HEK293 (cell line): ENCODE results near the gene ZNHIT1.
A peak's percentile ranks its signal among the peaks of the same experiment; 100 is the strongest.

ENCODE experiments used
- CTCF ChIA-PET: fragments of 350-600 bp; formaldehyde crosslinking; extraction: SDS; loops from one replicate; lab custom pipeline; 2021; ENCODE audit warnings: antibody characterized with exemption; lab: Yijun Ruan, JAX
- POLR2A ChIA-PET: fragments of 300-600 bp; formaldehyde crosslinking; extraction: SDS; loops from one replicate; lab custom pipeline; 2020; ENCODE audit warnings: antibody characterized with exemption, inconsistent platforms; lab: Yijun Ruan, JAX
- H3K27ac ChIP-seq: fragments of 200-500 bp; sonication (Bioruptor generic); 2 replicates; pipeline ENCODE4 v1.5.1; 2014; ENCODE audit warnings: low read depth, low read length, control low read depth, inconsistent platforms; ENCODE audit errors: extremely low read depth
- H3K36me3 ChIP-seq, 2 experiments: fragments of 200-500 bp in 1 of 2; sonication (Bioruptor generic) in 1 of 2; 1 replicate in 1 of 2; 2 replicates in 1 of 2; pipeline ENCODE4 v1.5.1; 2014 to 2017; ENCODE audit warnings: inconsistent platforms in 2 of 2, low read length in 2 of 2; ENCODE audit not compliant: control insufficient read depth in 2 of 2, insufficient read depth in 1 of 2
- H3K4me1 ChIP-seq: fragments of 200-500 bp; sonication (Bioruptor generic); 2 replicates; pipeline ENCODE4 v1.5.1; 2014; ENCODE audit warnings: mild to moderate bottlenecking, low read length, inconsistent platforms; ENCODE audit not compliant: control insufficient read depth, insufficient read depth
- H3K4me3 ChIP-seq: 2 replicates; pipeline ENCODE4 v1.5.1; 2011; ENCODE audit warnings: low read depth, mild to moderate bottlenecking, control low read depth, low read length, moderate library complexity
- H3K9me3 ChIP-seq: fragments of 200-500 bp; sonication (Bioruptor generic); 2 replicates; pipeline ENCODE4 v1.5.1; 2014; ENCODE audit warnings: low read depth, low read length, inconsistent platforms; ENCODE audit not compliant: control insufficient read depth, insufficient read depth
- BCL11B ChIP-seq: fragments of 450-650 bp; formaldehyde crosslinking; IDR thresholded peaks from 2 replicates; pipeline ENCODE4 v1.5.1; 2016; ENCODE audit warnings: low read depth, missing biosample characterization, missing genetic modification characterization
- GLIS1 ChIP-seq: fragments of 450-650 bp; formaldehyde crosslinking; IDR thresholded peaks from 2 replicates; pipeline ENCODE4 v1.5.1; 2016; ENCODE audit warnings: missing biosample characterization, missing genetic modification characterization
- PATZ1 ChIP-seq: fragments of 450-650 bp; formaldehyde crosslinking; IDR thresholded peaks from 2 replicates; pipeline ENCODE4 v1.5.1; 2016; ENCODE audit warnings: missing biosample characterization, missing genetic modification characterization
- PRDM10 ChIP-seq: fragments of 450-650 bp; formaldehyde crosslinking; IDR thresholded peaks from 2 replicates; pipeline ENCODE4 v1.5.1; 2016; ENCODE audit warnings: missing biosample characterization, missing genetic modification characterization
- RBAK ChIP-seq: fragments of 450-650 bp; formaldehyde crosslinking; IDR thresholded peaks from 2 replicates; pipeline ENCODE4 v1.5.1; 2016; ENCODE audit warnings: missing biosample characterization, missing genetic modification characterization
- SALL2 ChIP-seq: fragments of 450-650 bp; formaldehyde crosslinking; IDR thresholded peaks from 2 replicates; pipeline ENCODE4 v1.5.0; 2017; ENCODE audit warnings: missing biosample characterization, mild to moderate bottlenecking, missing genetic modification characterization, borderline replicate concordance
- SP7 ChIP-seq: fragments of 450-650 bp; formaldehyde crosslinking; IDR thresholded peaks from 2 replicates; pipeline ENCODE4 v1.5.1; 2016; ENCODE audit warnings: missing biosample characterization, missing genetic modification characterization
- WT1 ChIP-seq: fragments of 450-650 bp; formaldehyde crosslinking; IDR thresholded peaks from 2 replicates; pipeline ENCODE4 v1.5.1; 2016; ENCODE audit warnings: missing biosample characterization, missing genetic modification characterization
- ZBTB7A ChIP-seq: fragments of 450-650 bp; formaldehyde crosslinking; IDR thresholded peaks from 2 replicates; pipeline ENCODE4 v1.5.1; 2016; ENCODE audit warnings: low read depth, missing biosample characterization, missing genetic modification characterization
- ZFP69B ChIP-seq: fragments of 450-650 bp; formaldehyde crosslinking; IDR thresholded peaks from 2 replicates; pipeline ENCODE4 v1.5.1; 2016; ENCODE audit warnings: missing biosample characterization, missing genetic modification characterization
- ZNF184 ChIP-seq: fragments of 450-650 bp; IDR thresholded peaks from 2 replicates; pipeline ENCODE4 v1.5.1; 2018; ENCODE audit warnings: missing biosample characterization, mild to moderate bottlenecking, missing genetic modification characterization
- ZNF2 ChIP-seq: fragments of 450-650 bp; formaldehyde crosslinking; IDR thresholded peaks from 2 replicates; pipeline ENCODE4 v1.5.1; 2016; ENCODE audit warnings: missing biosample characterization, missing genetic modification characterization
- ZNF335 ChIP-seq: fragments of 450-650 bp; formaldehyde crosslinking; conservative IDR thresholded peaks from 2 replicates; pipeline ENCODE4 v1.5.1; 2016; ENCODE audit warnings: missing biosample characterization, missing genetic modification characterization
- ZNF354C ChIP-seq: fragments of 450-650 bp; formaldehyde crosslinking; IDR thresholded peaks from 2 replicates; pipeline ENCODE4 v1.5.1; 2016; ENCODE audit warnings: missing biosample characterization, missing genetic modification characterization, low read depth, borderline replicate concordance
- ZNF362 ChIP-seq: fragments of 450-650 bp; formaldehyde crosslinking; IDR thresholded peaks from 2 replicates; pipeline ENCODE4 v1.5.1; 2016; ENCODE audit warnings: missing biosample characterization, missing genetic modification characterization
- ZNF416 ChIP-seq: fragments of 450-650 bp; formaldehyde crosslinking; IDR thresholded peaks from 2 replicates; pipeline ENCODE4 v1.5.1; 2016; ENCODE audit warnings: missing biosample characterization, missing genetic modification characterization
- ZNF544 ChIP-seq: fragments of 450-650 bp; formaldehyde crosslinking; IDR thresholded peaks from 2 replicates; pipeline ENCODE4 v1.5.0; 2017; ENCODE audit warnings: missing biosample characterization, missing genetic modification characterization
- ZNF548 ChIP-seq: fragments of 450-650 bp; formaldehyde crosslinking; IDR thresholded peaks from 2 replicates; pipeline ENCODE4 v1.5.1; 2016; ENCODE audit warnings: missing biosample characterization, missing genetic modification characterization
- ZNF600 ChIP-seq: fragments of 450-650 bp; formaldehyde crosslinking; IDR thresholded peaks from 2 replicates; pipeline ENCODE4 v1.5.1; 2016; ENCODE audit warnings: missing biosample characterization, missing genetic modification characterization
- ZNF639 ChIP-seq: fragments of 450-650 bp; formaldehyde crosslinking; IDR thresholded peaks from 2 replicates; pipeline ENCODE4 v1.5.1; 2016; ENCODE audit warnings: missing biosample characterization, missing genetic modification characterization
- ZNF670 ChIP-seq: fragments of 450-650 bp; formaldehyde crosslinking; IDR thresholded peaks from 2 replicates; pipeline ENCODE4 v1.5.1; 2016; ENCODE audit warnings: missing biosample characterization, missing genetic modification characterization, low read depth
- ZNF692 ChIP-seq: fragments of 450-650 bp; formaldehyde crosslinking; IDR thresholded peaks from 2 replicates; pipeline ENCODE4 v1.5.1; 2016; ENCODE audit warnings: missing biosample characterization, missing genetic modification characterization

The ZNHIT1 gene

GRCh38 chr7:101241443-101242349, 23.7 kb downstream of the ZNHIT1 start (continued):
- TF ChIP-seq ZNF362 (tag by site-specific recombination) (0 out of 2 replicates have a peak, but pooled peaks have one; percentile 66), PRDM10 (tag by site-specific recombination) (0 out of 2 replicates have a peak, but pooled peaks have one; percentile 33), ZNF548 (peak; percentile 56; the same call in 1 of the 2 replicates), RBAK (no peak), ZNF639 (tag by site-specific recombination) (no peak), WT1 (tag by site-specific recombination) (0 out of 2 replicates have a peak, but pooled peaks have one; percentile 49), ZNF600 (tag by site-specific recombination) (0 out of 2 replicates have a peak, but pooled peaks have one; percentile 18), GLIS1 (tag by site-specific recombination) (peak; percentile 50; the same call in 1 of the 2 replicates), SALL2 (tag by site-specific recombination) (no peak), ZNF544 (no peak)

GRCh38 chr7:101243646-101244374, 25.8 kb downstream of the ZNHIT1 start:
- peaks cover 0 to 33% of the 10 kb centered on the region in 2 experiments; a peak in 2 of 3 replicates for H3K36me3 ChIP-seq
- peak; percentile 98; the same call in 1 of the 2 replicates for TF ChIP-seq PATZ1 (tag by site-specific recombination)
- peak; percentile 91 for TF ChIP-seq SP7 (tag by site-specific recombination)
- no peak for TF ChIP-seq ZNF184 (tag by site-specific recombination)
- TF ChIP-seq ZNF416: peak; percentile 97
- peak; percentile 100; the same call in 1 of the 2 replicates for TF ChIP-seq ZNF2
- no peak for TF ChIP-seq ZNF670 (tag by site-specific recombination)
- peak; percentile 9 for TF ChIP-seq ZNF335 (tag by site-specific recombination)
- TF ChIP-seq ZBTB7A: 0 out of 2 replicates have a peak, but pooled peaks have one; percentile 24
- no peak for TF ChIP-seq BCL11B (tag by site-specific recombination)
- peak; percentile 70; the same call in 1 of the 2 replicates for TF ChIP-seq ZFP69B (tag by site-specific recombination)
- no peak for TF ChIP-seq ZNF354C
- peak; percentile 91 for TF ChIP-seq ZNF692 (tag by site-specific recombination)
- TF ChIP-seq ZNF600 (tag by site-specific recombination): no peak; the same call in 1 of the 2 replicates

More at GRCh38 chr7:101243646-101244374, 25.8 kb downstream of the ZNHIT1 start:
- peaks cover 2% of the 10 kb centered on the region; the same call in 1 of the 2 replicates for H3K4me1 ChIP-seq
- ChIA-PET POLR2A (interaction anchor here (0.6 to 3.3 kb wide), 8 partner anchors 8 to 198 kb away, joined by 3 to 23 read pairs (median 6); partner anchors contain the start of genes PLOD3, TRIM56 and ZNHIT1), CTCF (interaction anchor here (0.5 to 3.9 kb wide), 34 partner anchors 9 to 1871 kb away, joined by 3 to 40 read pairs (median 4); partner anchors contain the start of genes PLOD3, TRIM56 and ZNHIT1)
- peak overlapping the region; percentile 53 for H3K27ac ChIP-seq
- no peaks in the 10 kb centered on the region for H3K9me3 ChIP-seq
- peak overlapping the region; percentile 73 for H3K4me3 ChIP-seq
